HEK293 (cell line): Measurements from ENCODE around the gene CCDC141.

Experiments used
- CTCF ChIA-PET: fragments of 350-600 bp; formaldehyde crosslinking; extraction: SDS; loops from one replicate; lab custom pipeline; 2021; ENCODE audit warnings: antibody characterized with exemption; lab: Yijun Ruan, JAX
- POLR2A ChIA-PET: fragments of 300-600 bp; formaldehyde crosslinking; extraction: SDS; loops from one replicate; lab custom pipeline; 2020; ENCODE audit warnings: antibody characterized with exemption, inconsistent platforms; lab: Yijun Ruan, JAX
- H3K27ac ChIP-seq: fragments of 200-500 bp; sonication (Bioruptor generic); 2 replicates; pipeline ENCODE4 v1.5.1; 2014; ENCODE audit warnings: low read depth, low read length, control low read depth, inconsistent platforms; ENCODE audit errors: extremely low read depth
- H3K36me3 ChIP-seq, 2 experiments: fragments of 200-500 bp in 1 of 2; sonication (Bioruptor generic) in 1 of 2; 1 replicate in 1 of 2; 2 replicates in 1 of 2; pipeline ENCODE4 v1.5.1; 2014 to 2017; ENCODE audit warnings: inconsistent platforms in 2 of 2, low read length in 2 of 2; ENCODE audit not compliant: control insufficient read depth in 2 of 2, insufficient read depth in 1 of 2
- H3K4me1 ChIP-seq: fragments of 200-500 bp; sonication (Bioruptor generic); 2 replicates; pipeline ENCODE4 v1.5.1; 2014; ENCODE audit warnings: mild to moderate bottlenecking, low read length, inconsistent platforms; ENCODE audit not compliant: control insufficient read depth, insufficient read depth
- H3K4me3 ChIP-seq: 2 replicates; pipeline ENCODE4 v1.5.1; 2011; ENCODE audit warnings: low read depth, mild to moderate bottlenecking, control low read depth, low read length, moderate library complexity
- H3K9me3 ChIP-seq: fragments of 200-500 bp; sonication (Bioruptor generic); 2 replicates; pipeline ENCODE4 v1.5.1; 2014; ENCODE audit warnings: low read depth, low read length, inconsistent platforms; ENCODE audit not compliant: control insufficient read depth, insufficient read depth
- FEZF1 ChIP-seq: fragments of 450-650 bp; formaldehyde crosslinking; IDR thresholded peaks from 2 replicates; pipeline ENCODE4 v1.5.1; 2016; ENCODE audit warnings: missing biosample characterization, missing genetic modification characterization
- GLIS1 ChIP-seq: fragments of 450-650 bp; formaldehyde crosslinking; IDR thresholded peaks from 2 replicates; pipeline ENCODE4 v1.5.1; 2016; ENCODE audit warnings: missing biosample characterization, missing genetic modification characterization
- IKZF3 ChIP-seq: fragments of 450-650 bp; IDR thresholded peaks from 2 replicates; pipeline ENCODE4 v1.5.0; 2018; ENCODE audit warnings: missing biosample characterization, mild to moderate bottlenecking, missing genetic modification characterization, moderate library complexity
- KLF17 ChIP-seq: fragments of 450-650 bp; formaldehyde crosslinking; IDR thresholded peaks from 2 replicates; pipeline ENCODE4 v1.5.1; 2016; ENCODE audit warnings: missing biosample characterization, missing genetic modification characterization
- KLF8 ChIP-seq: fragments of 450-650 bp; formaldehyde crosslinking; IDR thresholded peaks from 2 replicates; pipeline ENCODE4 v1.5.1; 2016; ENCODE audit warnings: missing biosample characterization, missing genetic modification characterization
- KLF9 ChIP-seq: fragments of 450-650 bp; formaldehyde crosslinking; IDR thresholded peaks from 2 replicates; pipeline ENCODE4 v1.5.1; 2016; ENCODE audit warnings: missing biosample characterization, missing genetic modification characterization, low read depth
- MYNN ChIP-seq: fragments of 450-650 bp; formaldehyde crosslinking; IDR thresholded peaks from 2 replicates; pipeline ENCODE4 v1.5.1; 2016; ENCODE audit warnings: missing biosample characterization, missing genetic modification characterization, borderline replicate concordance
- PRDM6 ChIP-seq: fragments of 450-650 bp; formaldehyde crosslinking; IDR thresholded peaks from 2 replicates; pipeline ENCODE4 v1.5.1; 2017; ENCODE audit warnings: missing biosample characterization, missing genetic modification characterization
- ZBTB20 ChIP-seq: fragments of 450-650 bp; formaldehyde crosslinking; IDR thresholded peaks from 2 replicates; pipeline ENCODE4 v1.5.1; 2016; ENCODE audit warnings: missing biosample characterization, missing genetic modification characterization
- ZEB2 ChIP-seq: fragments of 450-650 bp; formaldehyde crosslinking; IDR thresholded peaks from 2 replicates; pipeline ENCODE4 v1.5.1; 2016; ENCODE audit warnings: missing biosample characterization, missing genetic modification characterization
- ZFHX2 ChIP-seq: fragments of 450-650 bp; formaldehyde crosslinking; conservative IDR thresholded peaks from 2 replicates; pipeline ENCODE4 v1.5.1; 2016; ENCODE audit warnings: missing biosample characterization, missing genetic modification characterization
- ZFP37 ChIP-seq: fragments of 450-650 bp; formaldehyde crosslinking; IDR thresholded peaks from 2 replicates; pipeline ENCODE4 v1.5.1; 2016; ENCODE audit warnings: missing biosample characterization, missing genetic modification characterization
- ZNF174 ChIP-seq: fragments of 450-650 bp; formaldehyde crosslinking; IDR thresholded peaks from 2 replicates; pipeline ENCODE4 v1.5.0; 2017; ENCODE audit warnings: missing biosample characterization, mild to moderate bottlenecking, missing genetic modification characterization
- ZNF214 ChIP-seq: fragments of 450-650 bp; formaldehyde crosslinking; IDR thresholded peaks from 2 replicates; pipeline ENCODE4 v1.5.1; 2017; ENCODE audit warnings: missing biosample characterization, mild to moderate bottlenecking, missing genetic modification characterization, borderline replicate concordance
- ZNF274 ChIP-seq, 2 experiments: fragments of 200-500 bp in 1 of 2; fragments of 450-650 bp in 1 of 2; sonication (Bioruptor generic) in 1 of 2; formaldehyde crosslinking in 1 of 2; IDR thresholded peaks; 2 replicates each; pipeline versions ENCODE4 v1.5.1 to v1.6.1; 2014 to 2016; ENCODE audit warnings: borderline replicate concordance in 1 of 2, inconsistent platforms in 1 of 2, low read length in 1 of 2, missing biosample characterization in 1 of 2, missing genetic modification characterization in 1 of 2
- ZNF292 ChIP-seq: fragments of 450-650 bp; formaldehyde crosslinking; IDR thresholded peaks from 2 replicates; pipeline ENCODE4 v1.5.1; 2016; ENCODE audit warnings: low read depth, missing biosample characterization, missing genetic modification characterization, borderline replicate concordance
- ZNF394 ChIP-seq: fragments of 450-650 bp; formaldehyde crosslinking; IDR thresholded peaks from 2 replicates; pipeline ENCODE4 v1.5.1; 2016; ENCODE audit warnings: missing biosample characterization, missing genetic modification characterization, mild to moderate bottlenecking, moderate library complexity, borderline replicate concordance
- ZNF48 ChIP-seq: fragments of 450-650 bp; formaldehyde crosslinking; IDR thresholded peaks from 2 replicates; pipeline ENCODE4 v1.5.1; 2016; ENCODE audit warnings: missing biosample characterization, missing genetic modification characterization
- ZNF488 ChIP-seq: fragments of 450-650 bp; formaldehyde crosslinking; IDR thresholded peaks from 2 replicates; pipeline ENCODE4 v1.5.1; 2016; ENCODE audit warnings: missing biosample characterization, missing genetic modification characterization
- ZNF513 ChIP-seq: fragments of 450-650 bp; IDR thresholded peaks from 2 replicates; pipeline ENCODE4 v1.5.1; 2018; ENCODE audit warnings: missing biosample characterization, missing genetic modification characterization
- ZNF530 ChIP-seq: fragments of 450-650 bp; formaldehyde crosslinking; IDR thresholded peaks from 2 replicates; pipeline ENCODE4 v1.5.1; 2016; ENCODE audit warnings: low read depth, missing biosample characterization, missing genetic modification characterization
- ZNF558 ChIP-seq: fragments of 450-650 bp; formaldehyde crosslinking; IDR thresholded peaks from 2 replicates; pipeline ENCODE4 v1.5.1; 2016; ENCODE audit warnings: missing biosample characterization, missing genetic modification characterization
- ZNF560 ChIP-seq: fragments of 450-650 bp; formaldehyde crosslinking; IDR thresholded peaks from 2 replicates; pipeline ENCODE4 v1.5.1; 2017; ENCODE audit warnings: missing biosample characterization, missing genetic modification characterization, borderline replicate concordance
- ZNF580 ChIP-seq: fragments of 450-650 bp; formaldehyde crosslinking; IDR thresholded peaks from 2 replicates; pipeline ENCODE4 v1.5.1; 2016; ENCODE audit warnings: missing biosample characterization, missing genetic modification characterization
- ZNF624 ChIP-seq: fragments of 450-650 bp; formaldehyde crosslinking; IDR thresholded peaks from 2 replicates; pipeline ENCODE4 v1.5.1; 2017; ENCODE audit warnings: missing biosample characterization, missing genetic modification characterization
- ZNF664 ChIP-seq: fragments of 450-650 bp; formaldehyde crosslinking; IDR thresholded peaks from 2 replicates; pipeline ENCODE4 v1.5.1; 2016; ENCODE audit warnings: missing biosample characterization, missing genetic modification characterization
- ZNF843 ChIP-seq: fragments of 450-650 bp; formaldehyde crosslinking; IDR thresholded peaks from 2 replicates; pipeline ENCODE4 v1.5.1; 2016; ENCODE audit warnings: missing biosample characterization, missing genetic modification characterization
- ZSCAN30 ChIP-seq: fragments of 450-650 bp; IDR thresholded peaks from 2 replicates; pipeline ENCODE4 v1.5.1; 2018; ENCODE audit warnings: missing biosample characterization, mild to moderate bottlenecking, missing genetic modification characterization, moderate library complexity

Gene CCDC141

GRCh38 chr2:178933493-178933892 is 116.4 kb downstream of the CCDC141 start:
- no peak for TF ChIP-seq ZNF624
- no peak for TF ChIP-seq ZNF513 (tag by site-specific recombination)
- TF ChIP-seq KLF17 (tag by site-specific recombination): no peak
- no peak for TF ChIP-seq ZNF214 (tag by site-specific recombination)
- no peak for TF ChIP-seq ZNF560 (tag by site-specific recombination)
- TF ChIP-seq KLF8 (tag by site-specific recombination): no peak
- TF ChIP-seq ZSCAN30: no peak
- no peak for TF ChIP-seq ZNF558 (tag by site-specific recombination)
- TF ChIP-seq ZNF580 (tag by site-specific recombination): no peak
- TF ChIP-seq GLIS1 (tag by site-specific recombination): no peak
- TF ChIP-seq ZNF664 (tag by site-specific recombination): no peak
- no peak for TF ChIP-seq ZBTB20 (tag by site-specific recombination)
- TF ChIP-seq IKZF3: no peak
- no peak for TF ChIP-seq PRDM6 (tag by site-specific recombination)
- TF ChIP-seq ZNF394 (tag by site-specific recombination): no peak
- no peak for TF ChIP-seq KLF9 (tag by site-specific recombination)
- no peak for TF ChIP-seq ZFP37
- ChIA-PET POLR2A (no interaction called here), CTCF (interaction anchor here (0.6 kb wide), 1 partner anchor 142 kb away, joined by 3 read pairs; no protein-coding TSS in a partner anchor)

GRCh38 chr2:178928077-178928476 is 121.9 kb downstream of the CCDC141 start:
- H3K9me3 ChIP-seq: no peaks in the 10 kb centered on the region
- ChIA-PET CTCF (interaction anchor here (0.6 to 1.0 kb wide), 4 partner anchors 15 to 1175 kb away, joined by 3 read pairs; no protein-coding TSS in a partner anchor), POLR2A (no interaction called here)
- H3K4me3 ChIP-seq: no peak overlapping the region
- H3K4me1 ChIP-seq: no peaks in the 10 kb centered on the region
- no peak overlapping the region for H3K27ac ChIP-seq
- H3K36me3 ChIP-seq: no peaks in the 10 kb centered on the region
- TF ChIP-seq ZNF394 (tag by site-specific recombination) (no peak), MYNN (tag by site-specific recombination) (no peak), ZEB2 (tag by site-specific recombination) (no peak), ZNF488 (tag by site-specific recombination) (no peak), ZNF292 (tag by site-specific recombination) (no peak), ZNF513 (tag by site-specific recombination) (no peak), ZNF530 (tag by site-specific recombination) (no peak), ZNF560 (tag by site-specific recombination) (no peak), ZFHX2 (tag by site-specific recombination) (no peak), FEZF1 (tag by site-specific recombination) (no peak), ZNF174 (tag by site-specific recombination) (no peak), ZNF48 (tag by site-specific recombination) (no peak), ZNF274 (IDR thresholded peaks at IDR 0.05; ENCODE audit: low read length) (no peak), ZNF274 (tag by site-specific recombination; IDR thresholded peaks at IDR 0.05; ENCODE audit: borderline replicate concordance) (no peak), ZNF843 (no peak)

More at GRCh38 chr2:178933493-178933892, 116.4 kb downstream of the CCDC141 start:
- no peak overlapping the region for H3K4me3 ChIP-seq
- no peak overlapping the region for H3K27ac ChIP-seq
- H3K4me1 ChIP-seq: no peaks in the 10 kb centered on the region
- no peaks in the 10 kb centered on the region for H3K9me3 ChIP-seq
- H3K36me3 ChIP-seq: no peaks in the 10 kb centered on the region
